Measurements from ENCODE around the gene ARHGDIA.

ARHGDIA gene

GRCh38 chr17:81907219-81908145 is 36.3 kb upstream of the ARHGDIA start:
- Histone ChIP-seq H3K27ac (no peak overlapping the region), H3K4me3 (no peak overlapping the region)

GRCh38 chr17:81906476-81907218 is 35.5 kb upstream of the ARHGDIA start:
- H3K27ac ChIP-seq = no peak overlapping the region
- no peak overlapping the region for H3K4me3 ChIP-seq

GRCh38 chr17:81905993-81906392 is 34.9 kb upstream of the ARHGDIA start:
- H3K27ac ChIP-seq = no peak overlapping the region
- H3K4me3 ChIP-seq = no peak overlapping the region

GRCh38 chr17:81905424-81905875 is 34.3 kb upstream of the ARHGDIA start:
- no peak overlapping the region for H3K4me3 ChIP-seq
- no peak overlapping the region for H3K27ac ChIP-seq

GRCh38 chr17:81904600-81905423 is 33.7 kb upstream of the ARHGDIA start:
- no peak overlapping the region for H3K4me3 ChIP-seq
- no peak overlapping the region for H3K27ac ChIP-seq

- Histone ChIP-seq H3K27ac (no peak overlapping the region), H3K4me3 (no peak overlapping the region)
Observed at GRCh38 chr17:81903896-81904599, 32.9 kb upstream of the ARHGDIA start.

- Histone ChIP-seq H3K27ac (no peak overlapping the region), H3K4me3 (no peak overlapping the region)
Observed at GRCh38 chr17:81903415-81903831, 32.3 kb upstream of the ARHGDIA start.

- Histone ChIP-seq H3K27ac (peak overlapping the region in 3 of 21 experiments; percentile 14 to 21 (median 17)), H3K4me3 (peak overlapping the region in 5 of 7 experiments; percentile 11 to 44 (median 30))
Observed at GRCh38 chr17:81902653-81903414, 31.7 kb upstream of the ARHGDIA start.

GRCh38 chr17:81902023-81902652 is 31.0 kb upstream of the ARHGDIA start, which contains the start of gene NPB:
NPB (plus strand) TSS chr17:81902238; CDS start chr17:81902278, 40 bp downstream.
- Histone ChIP-seq H3K4me3 (peak within 1 kb of the TSS in 6 of 7 experiments; percentile 11 to 44 (median 26)), H3K27ac (peak within 1 kb of the TSS in 3 of 21 experiments; percentile 14 to 21 (median 17))

GRCh38 chr17:81901167-81902022 is 30.3 kb upstream of the ARHGDIA start:
- Histone ChIP-seq H3K4me3 (peak overlapping the region in 5 of 7 experiments; percentile 11 to 44 (median 21)), H3K27ac (no peak overlapping the region)

- H3K27ac ChIP-seq = no peak overlapping the region
- H3K4me3 ChIP-seq = no peak overlapping the region
Observed at GRCh38 chr17:81900181-81900820, 29.2 kb upstream of the ARHGDIA start.

- H3K4me3 ChIP-seq = no peak overlapping the region
- no peak overlapping the region for H3K27ac ChIP-seq
Observed at GRCh38 chr17:81899514-81900166, 28.5 kb upstream of the ARHGDIA start.

- peak overlapping the region in 2 of 21 experiments; percentile 21 to 46 for H3K27ac ChIP-seq
Observed at GRCh38 chr17:81898885-81899284, 27.7 kb upstream of the ARHGDIA start.

GRCh38 chr17:81898029-81898866 is 27.1 kb upstream of the ARHGDIA start:
- H3K4me3 ChIP-seq = no peak overlapping the region
- H3K27ac ChIP-seq = peak overlapping the region in 2 of 21 experiments; percentile 21 to 46

More at GRCh38 chr17:81898885-81899284, 27.7 kb upstream of the ARHGDIA start:
- H3K4me3 ChIP-seq = no peak overlapping the region

GRCh38 chr17:81895400-81895799 is 24.3 kb upstream of the ARHGDIA start:
- no peak overlapping the region for H3K4me3 ChIP-seq
- H3K27ac ChIP-seq = no peak overlapping the region

Measured in skin epidermis (tissue), 12 donors.